NB4 (cell line): ENCODE results near the gene ARHGAP30.

Experiments
- CTCF ChIP-seq: IDR thresholded peaks from one replicate; pipeline ENCODE4 v1.5.1; 2012; ENCODE audit warnings: low read depth, low read length
- MAX ChIP-seq: IDR thresholded peaks from 2 replicates; pipeline ENCODE4 v1.6.1; 2011; ENCODE audit warnings: low read depth, low read length
- MYC ChIP-seq: IDR thresholded peaks from 2 replicates; pipeline ENCODE4 v1.6.1; 2011; ENCODE audit warnings: low read depth, low read length
- POLR2A ChIP-seq: IDR thresholded peaks from 2 replicates; pipeline ENCODE4 v1.6.1; 2011; ENCODE audit warnings: mild to moderate bottlenecking; ENCODE audit not compliant: insufficient read length; ENCODE audit errors: extremely low read depth

GRCh38 chr1:161032409-161032808 is 37.3 kb downstream of the ARHGAP30 start:
- TF ChIP-seq CTCF: no peak
- TF ChIP-seq POLR2A: no peak
- no peak for TF ChIP-seq MYC
- TF ChIP-seq MAX: no peak
